NB4 (cell line): ENCODE measurements around the gene TIMM23.

ENCODE experiments used
- DNase-seq: peaks from one replicate; pipeline ENCODE4 v3.0.0; 2010; ENCODE audit warnings: low read depth
- H3K4me3 ChIP-seq: one replicate; pipeline ENCODE4 v1.5.1; 2011; ENCODE audit warnings: mild to moderate bottlenecking, low read depth, low read length, moderate library complexity
- MYC ChIP-seq: IDR thresholded peaks from 2 replicates; pipeline ENCODE4 v1.6.1; 2011; ENCODE audit warnings: low read depth, low read length
- POLR2A ChIP-seq: IDR thresholded peaks from 2 replicates; pipeline ENCODE4 v1.6.1; 2011; ENCODE audit warnings: mild to moderate bottlenecking; ENCODE audit not compliant: insufficient read length; ENCODE audit errors: extremely low read depth
- TF ChIP-seq, protein P1 (sequence below): IDR thresholded peaks from one replicate; pipeline ENCODE4 v1.5.1; 2012; ENCODE audit warnings: low read depth, low read length
- TF ChIP-seq, protein P2 (sequence below): IDR thresholded peaks from 2 replicates; pipeline ENCODE4 v1.6.1; 2011; ENCODE audit warnings: low read depth, low read length

TIMM23 gene

DNA sequence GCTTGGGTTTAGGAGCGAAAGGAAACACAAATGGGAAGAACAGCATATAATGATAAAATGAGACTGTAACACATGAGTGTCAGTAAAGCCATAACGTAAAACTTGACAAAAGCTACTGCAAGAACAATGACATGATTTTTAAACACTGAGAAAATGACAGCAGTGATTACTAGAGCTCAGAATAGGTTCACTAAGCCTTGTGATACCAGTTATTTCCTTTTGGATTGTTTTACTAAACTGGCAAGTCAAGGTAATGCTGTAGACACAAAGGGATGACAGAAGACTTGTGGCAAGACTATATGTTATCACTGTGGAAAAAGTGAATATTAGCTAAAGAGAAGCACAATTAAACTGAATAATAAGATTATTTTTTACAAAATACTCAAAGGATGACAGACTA lies 45.4 kb downstream of the TIMM23 start:
- no peak for DNase-seq
- no peak overlapping the region for H3K4me3 ChIP-seq
- TF ChIP-seq, protein P1, sequence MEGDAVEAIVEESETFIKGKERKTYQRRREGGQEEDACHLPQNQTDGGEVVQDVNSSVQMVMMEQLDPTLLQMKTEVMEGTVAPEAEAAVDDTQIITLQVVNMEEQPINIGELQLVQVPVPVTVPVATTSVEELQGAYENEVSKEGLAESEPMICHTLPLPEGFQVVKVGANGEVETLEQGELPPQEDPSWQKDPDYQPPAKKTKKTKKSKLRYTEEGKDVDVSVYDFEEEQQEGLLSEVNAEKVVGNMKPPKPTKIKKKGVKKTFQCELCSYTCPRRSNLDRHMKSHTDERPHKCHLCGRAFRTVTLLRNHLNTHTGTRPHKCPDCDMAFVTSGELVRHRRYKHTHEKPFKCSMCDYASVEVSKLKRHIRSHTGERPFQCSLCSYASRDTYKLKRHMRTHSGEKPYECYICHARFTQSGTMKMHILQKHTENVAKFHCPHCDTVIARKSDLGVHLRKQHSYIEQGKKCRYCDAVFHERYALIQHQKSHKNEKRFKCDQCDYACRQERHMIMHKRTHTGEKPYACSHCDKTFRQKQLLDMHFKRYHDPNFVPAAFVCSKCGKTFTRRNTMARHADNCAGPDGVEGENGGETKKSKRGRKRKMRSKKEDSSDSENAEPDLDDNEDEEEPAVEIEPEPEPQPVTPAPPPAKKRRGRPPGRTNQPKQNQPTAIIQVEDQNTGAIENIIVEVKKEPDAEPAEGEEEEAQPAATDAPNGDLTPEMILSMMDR, result no peak
- TF ChIP-seq POLR2A, result no peak
- no peak for TF ChIP-seq MYC
- TF ChIP-seq, protein P2, sequence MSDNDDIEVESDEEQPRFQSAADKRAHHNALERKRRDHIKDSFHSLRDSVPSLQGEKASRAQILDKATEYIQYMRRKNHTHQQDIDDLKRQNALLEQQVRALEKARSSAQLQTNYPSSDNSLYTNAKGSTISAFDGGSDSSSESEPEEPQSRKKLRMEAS, result no peak

DNA sequence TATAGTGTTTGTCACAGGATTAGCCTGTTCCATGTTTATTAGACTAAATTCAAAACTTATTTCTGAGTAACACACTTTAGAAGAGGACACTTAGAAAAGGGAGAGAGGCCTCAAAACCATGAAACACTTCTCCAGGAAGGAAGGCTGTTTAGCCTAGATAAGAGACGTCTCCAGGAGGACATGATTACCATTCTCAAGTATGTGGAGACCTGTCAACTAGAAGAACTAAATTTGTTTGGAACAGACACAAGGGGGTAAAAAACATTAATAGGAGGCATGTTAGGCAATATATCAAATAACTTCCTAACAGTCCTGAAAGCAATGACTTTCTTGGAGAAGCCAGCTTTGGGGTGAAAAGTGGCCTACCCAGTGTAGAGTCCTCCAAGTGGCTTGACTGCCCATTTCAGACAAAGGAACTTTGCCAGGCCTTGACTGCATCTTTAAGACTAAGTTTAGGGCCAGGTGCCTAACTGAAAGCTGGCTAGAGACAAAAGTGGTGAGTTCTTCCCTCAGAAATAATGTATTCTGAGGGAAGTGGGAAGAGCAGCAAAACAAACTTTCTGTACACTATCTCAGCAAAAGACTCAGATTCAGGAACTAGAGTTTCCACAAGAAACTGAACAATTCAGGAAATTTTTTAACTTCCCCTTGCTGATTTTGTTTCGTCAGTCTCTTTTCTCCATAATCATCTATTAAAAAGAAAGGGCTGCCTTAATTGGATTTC lies 46.3 kb downstream of the TIMM23 start:
- TF ChIP-seq, protein P2, result no peak
- TF ChIP-seq MYC (no peak), POLR2A (no peak)
- TF ChIP-seq, protein P1, result no peak
- H3K4me3 ChIP-seq, result no peak overlapping the region
- DNase-seq, result no peak

DNA sequence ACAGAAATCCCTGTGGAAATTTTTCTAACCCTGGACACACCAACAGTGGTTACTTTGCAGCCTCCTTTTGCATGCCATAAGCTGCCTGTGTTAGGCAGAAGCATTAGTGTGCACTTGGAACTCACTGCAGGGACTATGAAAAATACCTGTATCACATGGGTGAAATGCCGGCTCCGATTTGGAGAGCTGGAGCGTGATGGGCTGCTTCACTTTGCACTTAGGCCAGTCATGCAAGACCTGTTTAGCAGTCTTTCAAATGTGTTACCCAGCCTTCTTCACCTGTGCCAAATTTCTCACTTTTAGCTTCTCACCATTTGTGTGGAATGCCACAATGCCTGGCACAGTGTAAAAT lies 46.9 kb downstream of the TIMM23 start:
- no peak for TF ChIP-seq POLR2A
- TF ChIP-seq MYC, result no peak
- TF ChIP-seq, protein P2, result no peak
- TF ChIP-seq, protein P1, result no peak
- DNase-seq, result no peak
- H3K4me3 ChIP-seq, result no peak overlapping the region

DNA sequence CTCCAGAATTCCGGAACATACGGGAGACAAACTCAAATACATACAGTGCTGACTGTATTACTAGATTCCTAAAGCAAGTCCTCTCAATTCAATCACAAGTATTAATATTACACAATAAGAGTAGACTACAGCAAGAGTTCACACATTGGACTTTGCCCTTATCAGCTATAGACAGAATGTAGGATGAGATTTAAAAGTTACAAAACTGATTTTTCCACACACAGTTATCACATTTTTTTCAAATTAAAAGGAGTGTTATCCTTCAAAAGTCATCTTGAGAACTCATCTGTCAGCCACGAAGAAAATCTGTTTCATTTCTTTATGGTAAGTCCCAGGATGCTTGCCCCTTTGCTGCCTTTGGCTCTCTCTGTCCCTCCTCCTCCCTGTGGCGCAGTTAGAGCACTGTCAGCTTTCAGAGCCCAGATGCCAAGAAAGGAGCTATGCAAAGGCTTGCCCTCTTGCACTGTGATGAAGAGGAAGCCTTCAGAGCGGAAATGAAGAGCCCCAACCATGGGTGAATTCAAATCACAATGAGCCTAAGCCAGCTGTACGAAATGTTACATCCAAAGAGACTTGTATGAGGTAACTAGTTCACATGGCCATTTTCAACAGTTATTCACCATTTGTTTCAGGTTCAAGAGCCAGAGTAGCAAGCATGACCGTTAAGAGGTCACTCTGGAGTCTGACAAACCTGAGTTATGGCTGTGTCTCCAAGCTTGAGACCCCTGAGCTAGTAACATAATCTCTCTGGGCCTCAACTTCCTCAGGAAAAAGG lies 47.5 kb downstream of the TIMM23 start:
- H3K4me3 ChIP-seq, result no peak overlapping the region
- TF ChIP-seq, protein P1, result no peak
- TF ChIP-seq MYC (no peak), POLR2A (no peak)
- TF ChIP-seq, protein P2, result no peak
- DNase-seq, result no peak

DNA sequence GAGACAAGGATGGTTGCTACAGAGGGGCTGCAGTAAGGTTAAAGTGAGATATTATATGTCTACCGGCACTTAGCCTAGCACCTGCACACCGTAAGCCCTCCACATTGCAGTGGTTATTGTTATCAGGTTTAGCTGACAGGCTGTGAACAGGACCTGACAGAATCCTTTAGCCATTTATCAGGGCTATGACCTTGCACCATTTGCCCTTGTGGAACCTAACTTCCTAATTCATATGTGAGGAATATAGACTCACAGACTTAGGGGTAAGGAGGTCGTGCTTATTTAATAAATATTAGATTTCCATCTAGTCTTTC lies 48.0 kb downstream of the TIMM23 start:
- no peak overlapping the region for H3K4me3 ChIP-seq

More for the DNA sequence above, 48.0 kb downstream of the TIMM23 start:
- no peak for TF ChIP-seq MYC
- TF ChIP-seq, protein P1, result no peak
- no peak for DNase-seq
